Suprapubic skin (tissue), 4 donors: ENCODE results near the gene F8. TPM values are rescaled to one million over a fixed set of nuclear protein-coding genes. Genes with fewer than 3 reads are reported as not detected.

Source experiments
- DNase-seq, 2 donors: peaks; one replicate each; pipeline ENCODE4 v3.0.0-alpha.2; 2019; ENCODE audit warnings: low spot score in 2 of 2
- H3K27ac ChIP-seq: fragments of 200-600 bp; sonication (generic); one replicate; pipeline ENCODE4 v1.5.1; 2019
- H3K27me3 ChIP-seq: fragments of 200-600 bp; sonication (generic); one replicate; pipeline ENCODE4 v1.5.1; 2019
- H3K36me3 ChIP-seq: fragments of 200-600 bp; sonication (generic); one replicate; pipeline ENCODE4 v1.5.1; 2019
- H3K4me1 ChIP-seq: fragments of 200-600 bp; sonication (generic); one replicate; pipeline ENCODE4 v1.5.1; 2019
- H3K4me3 ChIP-seq: fragments of 200-600 bp; sonication (generic); one replicate; pipeline ENCODE4 v1.5.1; 2019; ENCODE audit warnings: mild to moderate bottlenecking
- H3K9me3 ChIP-seq: fragments of 200-600 bp; sonication (generic); one replicate; pipeline ENCODE4 v1.5.1; 2019
- EP300 ChIP-seq: sonication (generic); formaldehyde crosslinking; IDR thresholded peaks from one replicate; pipeline ENCODE4 v1.6.1; 2017; ENCODE audit warnings: antibody characterized with exemption
- POLR2A ChIP-seq, 2 donors: fragments of 450-650 bp; IDR thresholded peaks; one replicate each; pipeline ENCODE4 v1.6.1; 2017; ENCODE audit warnings: antibody characterized with exemption in 2 of 2, mild to moderate bottlenecking in 2 of 2, moderate library complexity in 2 of 2
- POLR2AphosphoS5 ChIP-seq, 3 donors: sonication (generic); formaldehyde crosslinking; IDR thresholded peaks; one replicate each; pipeline ENCODE4 v1.6.1; 2017; ENCODE audit warnings: antibody characterized with exemption in 3 of 3
- WGBS: methylation state at CpG from one replicate; pipeline ENCODE4 v1.1.5; 2018; 5-methylcytosine and 5-hydroxymethylcytosine counted together
- total RNA-seq, 4 donors: library from RNA; depleted of rRNA; stranded (reverse); fragments of >200 nt; gene quantifications; one replicate each; pipeline ENCODE4 v1.1.0, GENCODE V29; 2016
- TF ChIP-seq, protein P1 (sequence below), 2 donors: fragments of 200-600 bp in 1 of 2; fragments of 450-650 bp in 1 of 2; sonication (generic) in 1 of 2; IDR thresholded peaks; one replicate each; pipeline ENCODE4 v1.5.1; 2016 to 2019; ENCODE audit warnings: antibody characterized with exemption in 2 of 2, mild to moderate bottlenecking in 1 of 2, moderate library complexity in 1 of 2

Gene F8
- total RNA-seq, 4 donors from 2014 or later = 5.1 to 15.0 (median 6.7) TPM

- WGBS = 68% methylated on average over 4 of the region's 4 CpGs
- no peaks in the 10 kb centered on the region for H3K36me3 ChIP-seq
- DNase-seq = no peak
- no peaks in the 10 kb centered on the region for H3K27me3 ChIP-seq
- H3K4me3 ChIP-seq = no peak overlapping the region
- TF ChIP-seq POLR2AphosphoS5 (IDR thresholded peaks at IDR 0.05) (no peak), POLR2A (IDR thresholded peaks at IDR 0.05) (no peak), EP300 (no peak)
- TF ChIP-seq, protein P1, sequence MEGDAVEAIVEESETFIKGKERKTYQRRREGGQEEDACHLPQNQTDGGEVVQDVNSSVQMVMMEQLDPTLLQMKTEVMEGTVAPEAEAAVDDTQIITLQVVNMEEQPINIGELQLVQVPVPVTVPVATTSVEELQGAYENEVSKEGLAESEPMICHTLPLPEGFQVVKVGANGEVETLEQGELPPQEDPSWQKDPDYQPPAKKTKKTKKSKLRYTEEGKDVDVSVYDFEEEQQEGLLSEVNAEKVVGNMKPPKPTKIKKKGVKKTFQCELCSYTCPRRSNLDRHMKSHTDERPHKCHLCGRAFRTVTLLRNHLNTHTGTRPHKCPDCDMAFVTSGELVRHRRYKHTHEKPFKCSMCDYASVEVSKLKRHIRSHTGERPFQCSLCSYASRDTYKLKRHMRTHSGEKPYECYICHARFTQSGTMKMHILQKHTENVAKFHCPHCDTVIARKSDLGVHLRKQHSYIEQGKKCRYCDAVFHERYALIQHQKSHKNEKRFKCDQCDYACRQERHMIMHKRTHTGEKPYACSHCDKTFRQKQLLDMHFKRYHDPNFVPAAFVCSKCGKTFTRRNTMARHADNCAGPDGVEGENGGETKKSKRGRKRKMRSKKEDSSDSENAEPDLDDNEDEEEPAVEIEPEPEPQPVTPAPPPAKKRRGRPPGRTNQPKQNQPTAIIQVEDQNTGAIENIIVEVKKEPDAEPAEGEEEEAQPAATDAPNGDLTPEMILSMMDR (IDR thresholded peaks at IDR 0.05) = no peak
- no peaks in the 10 kb centered on the region for H3K4me1 ChIP-seq
- no peak overlapping the region for H3K27ac ChIP-seq
- H3K9me3 ChIP-seq = no peaks in the 10 kb centered on the region
These were observed 231.1 kb downstream of the F8 start for GRCh38 chrX:154791467-154791866.

Other genes starting within 250 kb of the F8 start
- 10 to 100 TPM in 3 of 4 donors, 1 to 10 TPM in 1; 9.9 to 15.0 (median 13.3) TPM for gene MPP1, start 217.2 kb downstream of the F8 start, total RNA-seq
- not detected for gene SMIM9, start 188.1 kb downstream of the F8 start, total RNA-seq
- 10 to 100 TPM in 2 of 4 donors, 1 to 10 TPM in 2; 4.4 to 10.8 (median 7.6) TPM for gene F8A1, start 136.4 kb downstream of the F8 start, total RNA-seq
- gene FUNDC2, start 4.1 kb upstream of the F8 start, total RNA-seq = 10 to 100 TPM; 22.9 to 37.9 (median 28.6) TPM
- 10 to 100 TPM; 14.4 to 22.8 (median 17.3) TPM for gene CMC4, start 48.4 kb upstream of the F8 start, total RNA-seq
- 1 to 10 TPM; 1.6 to 2.3 (median 1.9) TPM for gene MTCP1, start 48.4 kb upstream of the F8 start, total RNA-seq
- 10 to 100 TPM in 3 of 4 donors, 1 to 10 TPM in 1; 8.8 to 16.2 (median 10.4) TPM for gene BRCC3, start 48.8 kb upstream of the F8 start, total RNA-seq
- gene VBP1, start 193.7 kb upstream of the F8 start, total RNA-seq = 10 to 100 TPM; 10.8 to 26.7 (median 21.8) TPM
- under 1 TPM in 2 of 4 donors, not detected in 2; 0.34 to 0.89 TPM for gene RAB39B, start 241.8 kb upstream of the F8 start, total RNA-seq